PFSK-1 (cell line): Measurements from ENCODE around the gene STX5.

Source experiments
- FOXP2 ChIP-seq: optimal IDR thresholded peaks from 2 replicates; pipeline ENCODE3; 2011; ENCODE audit warnings: borderline replicate concordance, control low read depth, inconsistent platforms; ENCODE audit not compliant: insufficient read depth; ENCODE audit errors: extremely low read length, extremely low read depth
- POLR2AphosphoS5 ChIP-seq: IDR thresholded peaks from 2 replicates; pipeline ENCODE4 v1.6.1; 2012; ENCODE audit warnings: low read depth, mild to moderate bottlenecking, control low read depth, low read length, moderate library complexity
- SIN3A ChIP-seq: IDR thresholded peaks from 2 replicates; pipeline ENCODE4 v1.6.1; 2012; ENCODE audit warnings: mild to moderate bottlenecking, low read length, moderate library complexity, borderline replicate concordance; ENCODE audit not compliant: insufficient read depth
- TAF1 ChIP-seq: IDR thresholded peaks from 2 replicates; pipeline ENCODE4 v1.6.1; 2012; ENCODE audit warnings: low read length, control low read depth, borderline replicate concordance; ENCODE audit not compliant: insufficient read depth
- TF ChIP-seq, protein P1 (sequence below), 2 experiments: IDR thresholded peaks; 2 replicates each; pipeline versions ENCODE4 v1.6.1 to v1.8.0; 2011 to 2012; ENCODE audit warnings: low read depth in 2 of 2, low read length in 2 of 2, control low read depth in 1 of 2, inconsistent platforms in 1 of 2, mild to moderate bottlenecking in 1 of 2, moderate library complexity in 1 of 2; ENCODE audit not compliant: insufficient read depth in 1 of 2

STX5 gene

GRCh38 chr11:62854825-62855570 is 23.1 kb upstream of the STX5 start:
- TF ChIP-seq SIN3A (no peak), FOXP2 (no peak), TAF1 (0 out of 2 replicates have a peak, but pooled peaks have one; percentile 9), POLR2AphosphoS5 (peak; percentile 63; the same call in 1 of the 2 replicates)
- TF ChIP-seq, protein P1, sequence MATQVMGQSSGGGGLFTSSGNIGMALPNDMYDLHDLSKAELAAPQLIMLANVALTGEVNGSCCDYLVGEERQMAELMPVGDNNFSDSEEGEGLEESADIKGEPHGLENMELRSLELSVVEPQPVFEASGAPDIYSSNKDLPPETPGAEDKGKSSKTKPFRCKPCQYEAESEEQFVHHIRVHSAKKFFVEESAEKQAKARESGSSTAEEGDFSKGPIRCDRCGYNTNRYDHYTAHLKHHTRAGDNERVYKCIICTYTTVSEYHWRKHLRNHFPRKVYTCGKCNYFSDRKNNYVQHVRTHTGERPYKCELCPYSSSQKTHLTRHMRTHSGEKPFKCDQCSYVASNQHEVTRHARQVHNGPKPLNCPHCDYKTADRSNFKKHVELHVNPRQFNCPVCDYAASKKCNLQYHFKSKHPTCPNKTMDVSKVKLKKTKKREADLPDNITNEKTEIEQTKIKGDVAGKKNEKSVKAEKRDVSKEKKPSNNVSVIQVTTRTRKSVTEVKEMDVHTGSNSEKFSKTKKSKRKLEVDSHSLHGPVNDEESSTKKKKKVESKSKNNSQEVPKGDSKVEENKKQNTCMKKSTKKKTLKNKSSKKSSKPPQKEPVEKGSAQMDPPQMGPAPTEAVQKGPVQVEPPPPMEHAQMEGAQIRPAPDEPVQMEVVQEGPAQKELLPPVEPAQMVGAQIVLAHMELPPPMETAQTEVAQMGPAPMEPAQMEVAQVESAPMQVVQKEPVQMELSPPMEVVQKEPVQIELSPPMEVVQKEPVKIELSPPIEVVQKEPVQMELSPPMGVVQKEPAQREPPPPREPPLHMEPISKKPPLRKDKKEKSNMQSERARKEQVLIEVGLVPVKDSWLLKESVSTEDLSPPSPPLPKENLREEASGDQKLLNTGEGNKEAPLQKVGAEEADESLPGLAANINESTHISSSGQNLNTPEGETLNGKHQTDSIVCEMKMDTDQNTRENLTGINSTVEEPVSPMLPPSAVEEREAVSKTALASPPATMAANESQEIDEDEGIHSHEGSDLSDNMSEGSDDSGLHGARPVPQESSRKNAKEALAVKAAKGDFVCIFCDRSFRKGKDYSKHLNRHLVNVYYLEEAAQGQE (IDR thresholded peaks at IDR 0.05; ENCODE audit: insufficient read depth in 1 of 2, low read depth in 2 of 2, low read length in 2 of 2), result no peak

- TF ChIP-seq TAF1 (no peak), SIN3A (no peak; the same call in 1 of the 2 replicates), POLR2AphosphoS5 (peak; percentile 71), FOXP2 (no peak)
- TF ChIP-seq, protein P1 (IDR thresholded peaks at IDR 0.05; ENCODE audit: insufficient read depth in 1 of 2, low read depth in 2 of 2, low read length in 2 of 2), result no peak
These were observed 22.4 kb upstream of the STX5 start for GRCh38 chr11:62854013-62854824.

- TF ChIP-seq, protein P1 (IDR thresholded peaks at IDR 0.05; ENCODE audit: insufficient read depth in 1 of 2, low read depth in 2 of 2, low read length in 2 of 2), result no peak
- TF ChIP-seq TAF1, result peak; percentile 50; the same call in 1 of the 2 replicates
These were observed 21.6 kb upstream of the STX5 start for GRCh38 chr11:62853279-62853965.

DNA sequence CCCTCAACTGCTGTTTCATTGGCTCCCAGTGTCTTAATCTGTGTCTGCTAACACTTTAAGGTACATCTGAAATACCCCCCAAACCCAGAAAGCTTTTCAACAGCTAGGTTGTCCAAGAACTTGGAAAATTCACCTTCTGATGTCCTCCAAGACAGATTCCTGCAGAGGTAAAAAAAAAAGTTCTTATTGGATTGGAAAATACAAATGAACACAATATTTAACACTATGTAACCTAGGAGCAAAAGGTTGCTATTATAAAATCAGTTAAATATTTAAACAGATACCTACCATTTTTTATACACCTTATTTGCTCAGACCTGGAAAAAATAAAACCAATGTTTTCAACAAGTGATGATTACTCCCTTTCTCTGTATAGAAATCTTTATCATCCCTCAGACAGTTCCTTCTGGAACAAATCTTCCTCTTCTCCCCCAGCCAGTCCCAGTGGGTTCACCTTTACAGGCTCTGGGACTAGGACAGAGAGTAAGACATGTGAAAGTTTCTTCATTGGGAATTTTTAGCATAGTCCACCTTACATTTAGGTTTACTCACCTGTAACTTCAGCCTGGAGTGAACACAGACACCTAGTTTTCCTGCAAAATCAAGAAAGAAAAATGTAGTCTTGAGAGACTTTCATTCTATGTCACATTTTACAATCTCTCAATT is 20.8 kb upstream of the STX5 start:
- TF ChIP-seq TAF1 (no peak), FOXP2 (no peak)
